Measurements from ENCODE around the gene TDRD9.

TDRD9 gene

DNA sequence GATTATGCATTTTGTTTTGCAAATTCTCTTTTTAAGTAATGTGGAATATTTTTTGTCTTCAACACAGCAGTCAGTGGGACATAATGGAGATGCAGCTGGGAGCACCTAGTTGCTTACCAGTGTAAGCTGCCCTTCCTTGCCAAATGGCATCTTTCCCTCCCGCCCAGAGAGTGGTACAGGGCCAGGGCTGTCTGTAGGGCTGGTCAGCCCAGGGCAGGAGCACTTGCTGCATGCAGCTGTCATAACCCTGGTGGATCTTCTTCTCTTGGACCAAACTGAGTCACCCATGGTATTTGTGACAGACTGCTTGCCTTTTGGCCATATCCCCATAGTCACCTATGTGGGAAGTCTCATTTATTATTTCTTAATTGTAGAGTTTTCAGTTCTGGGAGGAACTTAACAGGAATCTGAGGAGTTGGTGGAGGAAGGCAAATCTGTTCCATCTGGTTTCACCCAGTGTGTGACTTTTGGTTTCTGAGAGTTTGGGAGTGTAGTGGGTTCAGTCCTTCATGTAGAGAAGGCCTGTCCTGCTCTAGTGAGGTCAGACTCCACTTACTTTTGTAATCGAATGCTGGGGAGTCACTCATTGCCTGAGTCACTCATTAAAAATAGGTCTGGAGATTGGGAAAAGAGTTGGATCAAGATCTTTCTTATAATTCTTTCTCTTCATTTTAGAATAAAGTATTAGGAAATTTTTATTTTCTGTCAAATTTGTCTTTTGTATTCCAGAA, 95.2 kb downstream of the TDRD9 start:
- DNase-seq (ENCODE audit: low read depth in 2 of 2): no peak

GRCh38 chr14:104025534-104025933, 97.3 kb downstream of the TDRD9 start:
- DNase-seq (ENCODE audit: low read depth in 2 of 2): no peak

- no peak for DNase-seq (ENCODE audit: low read depth in 2 of 2)
These were observed 97.8 kb downstream of the TDRD9 start for GRCh38 chr14:104026024-104026423.

- no peak for DNase-seq (ENCODE audit: low read depth in 2 of 2)
These were observed 102.7 kb downstream of the TDRD9 start for GRCh38 chr14:104030958-104031357.

GRCh38 chr14:104031384-104031783, 103.1 kb downstream of the TDRD9 start:
- no peak for DNase-seq (ENCODE audit: low read depth in 2 of 2)

GRCh38 chr14:104034976-104035699, 106.9 kb downstream of the TDRD9 start:
- no peak for DNase-seq (ENCODE audit: low read depth in 2 of 2)

GRCh38 chr14:104036212-104036611, 108.0 kb downstream of the TDRD9 start:
- DNase-seq (ENCODE audit: low read depth in 2 of 2): no peak

GRCh38 chr14:104037074-104037473, 108.8 kb downstream of the TDRD9 start:
- DNase-seq (ENCODE audit: low read depth in 2 of 2): no peak

- no peak for DNase-seq (ENCODE audit: low read depth in 2 of 2)
These were observed 109.6 kb downstream of the TDRD9 start for GRCh38 chr14:104037903-104038302.

DNA sequence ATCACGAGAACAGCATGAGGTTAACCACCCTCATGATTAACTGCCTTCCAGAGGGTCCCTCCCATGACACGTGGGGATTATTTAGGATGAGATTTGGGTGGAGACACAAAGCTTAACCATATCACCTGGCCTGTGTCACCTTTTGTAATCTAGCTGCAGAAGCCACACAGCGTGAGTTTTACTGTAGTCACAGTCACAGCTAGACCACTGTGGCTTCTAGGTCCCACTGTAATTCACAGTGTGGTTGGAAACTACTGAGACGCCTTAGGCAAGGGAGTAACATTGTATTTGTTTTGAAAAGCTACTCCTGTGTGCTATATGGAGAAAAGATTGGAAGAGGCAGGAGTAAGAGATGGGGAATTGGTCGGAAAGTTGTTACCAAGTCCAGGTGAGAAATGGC, 111.0 kb downstream of the TDRD9 start:
- DNase-seq (ENCODE audit: low read depth in 2 of 2): no peak

GRCh38 chr14:104040539-104040938, 112.3 kb downstream of the TDRD9 start:
- no peak for DNase-seq (ENCODE audit: low read depth in 2 of 2)

DNA sequence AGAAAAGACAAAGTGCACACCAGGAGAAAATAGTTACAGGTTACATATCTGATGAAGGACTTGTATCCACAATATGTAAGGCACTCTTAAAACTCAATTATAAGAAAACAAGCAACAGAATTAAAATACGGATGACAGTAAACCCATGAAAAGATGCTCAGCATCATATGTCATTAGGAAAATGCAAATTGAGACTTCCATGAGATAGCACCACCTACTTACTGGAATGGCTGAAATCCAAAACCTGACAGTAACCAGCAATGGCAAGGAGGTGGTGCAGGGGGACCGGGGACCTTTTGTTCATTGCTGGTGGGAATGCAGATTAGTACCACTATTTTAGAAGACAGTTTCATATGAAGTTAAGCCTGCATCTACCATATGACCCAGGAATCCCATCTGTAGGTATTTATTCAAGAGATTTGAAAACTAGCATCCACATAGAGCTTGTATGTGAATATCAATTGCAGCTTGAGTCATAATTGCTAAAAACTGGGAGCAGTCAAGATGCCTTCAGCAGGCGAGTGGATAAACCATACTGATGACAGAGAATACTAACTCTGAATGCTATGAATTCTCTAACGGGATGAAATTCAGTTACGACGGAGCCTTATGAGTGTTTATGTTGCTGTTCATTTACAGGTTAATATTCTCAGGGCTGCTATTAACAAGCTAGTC, 113.3 kb downstream of the TDRD9 start:
- DNase-seq (ENCODE audit: low read depth in 2 of 2): no peak

DNA sequence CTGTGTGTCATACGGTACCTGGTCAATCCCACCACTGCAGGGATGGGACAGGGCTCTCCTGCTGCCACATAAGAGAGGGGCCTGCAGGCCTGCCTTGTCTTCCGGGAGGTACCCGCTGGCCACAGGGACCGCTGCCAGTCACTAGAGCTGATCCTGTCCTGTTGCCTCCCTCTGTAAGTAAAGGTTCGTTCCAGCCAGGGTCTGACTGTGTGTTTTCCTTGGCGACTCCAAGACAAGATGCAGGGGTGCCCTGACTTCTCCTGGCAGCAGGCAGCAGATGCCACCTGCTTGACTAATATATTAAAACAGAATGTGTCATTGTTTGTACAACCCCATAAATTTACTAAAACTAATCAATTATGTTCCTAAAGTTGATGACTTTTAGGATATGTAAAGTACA, 115.8 kb downstream of the TDRD9 start:
- DNase-seq (ENCODE audit: low read depth in 2 of 2): no peak

GRCh38 chr14:104047761-104048160, 119.5 kb downstream of the TDRD9 start:
- DNase-seq (ENCODE audit: low read depth in 2 of 2): no peak

GRCh38 chr14:104048758-104049507, 120.7 kb downstream of the TDRD9 start:
- no peak for DNase-seq (ENCODE audit: low read depth in 2 of 2)

DNA sequence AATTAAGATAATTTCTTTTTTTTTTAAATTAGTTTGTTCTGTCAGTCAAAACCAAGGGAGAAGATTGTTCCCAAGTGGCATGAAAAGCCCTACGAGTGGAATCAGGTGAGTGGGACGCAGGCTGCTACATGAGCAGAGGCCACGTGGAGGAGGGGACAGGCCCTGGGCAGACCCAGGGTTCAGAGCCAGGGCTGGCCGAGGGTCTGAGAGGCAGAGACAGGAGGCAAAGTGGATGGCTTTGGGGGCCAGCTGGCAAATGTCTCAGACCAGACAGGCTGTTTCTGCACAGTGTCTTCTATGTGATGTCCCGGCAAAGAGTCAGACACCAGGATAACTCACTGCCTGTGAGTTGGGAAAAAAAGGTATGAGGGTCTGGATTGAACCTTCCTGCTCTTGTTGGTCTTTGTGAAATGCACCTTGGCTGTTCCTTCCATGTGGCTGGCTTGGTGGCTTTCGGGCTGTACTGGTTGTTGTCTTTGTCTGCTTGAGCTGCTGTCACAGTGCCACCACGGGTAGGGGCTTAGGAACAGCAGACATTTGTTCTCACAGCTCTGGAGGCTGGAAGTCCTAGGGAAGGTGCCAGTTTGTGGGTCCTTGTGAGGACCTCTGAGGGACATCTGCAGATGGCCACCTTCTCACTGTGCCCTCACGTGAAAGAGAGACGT, 121.5 kb downstream of the TDRD9 start:
- no peak for DNase-seq (ENCODE audit: low read depth in 2 of 2)

- no peak for DNase-seq (ENCODE audit: low read depth in 2 of 2)
These were observed 123.0 kb downstream of the TDRD9 start for GRCh38 chr14:104051092-104051813.

DNA sequence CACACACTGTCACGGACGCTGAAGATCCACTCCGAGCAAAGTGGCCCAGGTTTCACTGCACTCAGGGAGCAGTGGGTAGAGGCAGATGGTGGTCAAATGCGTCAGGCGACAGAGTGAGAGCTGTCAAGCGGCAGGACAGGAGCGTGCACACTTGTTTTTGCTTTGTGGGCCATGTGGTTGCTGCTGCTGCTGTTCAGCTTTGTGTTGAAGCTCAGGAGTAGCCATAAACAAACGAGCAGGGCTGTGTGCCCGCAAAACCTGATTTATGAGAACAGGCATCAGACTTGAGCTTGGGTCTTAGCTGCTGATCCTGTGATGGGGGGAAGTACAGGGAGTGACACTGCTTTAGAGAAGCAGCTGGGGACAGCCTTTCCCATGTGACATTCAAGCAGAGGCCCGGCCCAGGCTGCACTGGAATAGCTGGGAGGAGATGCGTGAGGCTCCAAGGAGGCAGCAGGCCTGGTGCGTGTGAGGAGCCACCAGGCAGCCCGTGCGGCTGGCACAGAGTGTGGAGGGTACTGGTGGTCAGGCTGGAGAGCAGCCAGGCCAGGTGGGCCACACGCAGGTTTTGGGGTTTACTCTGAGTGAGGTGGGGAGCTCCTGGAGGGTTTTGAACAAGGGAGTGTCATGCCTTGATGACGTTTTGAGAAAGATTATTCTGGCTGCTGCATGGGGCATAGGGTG, 126.1 kb downstream of the TDRD9 start:
- no peak for DNase-seq (ENCODE audit: low read depth in 2 of 2)

DNA sequence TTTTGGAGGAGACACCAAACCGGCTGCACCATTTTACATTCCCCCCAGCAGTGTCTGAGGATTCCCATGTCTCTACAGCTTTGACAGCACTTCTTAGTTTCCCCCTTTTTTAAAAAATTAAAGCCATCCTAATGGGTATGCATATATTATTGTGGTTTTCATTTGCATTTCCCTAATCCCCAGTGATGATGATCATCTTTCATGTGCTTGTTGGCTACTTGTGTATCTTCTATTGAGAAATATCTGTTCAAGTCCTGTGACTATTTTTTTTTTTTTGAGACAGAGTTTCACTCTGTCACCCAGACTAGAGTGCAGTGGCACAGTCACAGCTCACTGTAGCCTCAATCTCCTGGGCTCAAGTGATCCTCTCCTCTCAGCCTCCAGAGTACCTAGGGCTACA, 134.0 kb downstream of the TDRD9 start:
- no peak for DNase-seq (ENCODE audit: low read depth in 2 of 2)

GRCh38 chr14:104064003-104064402, 135.7 kb downstream of the TDRD9 start:
- DNase-seq (ENCODE audit: low read depth in 2 of 2): no peak

Measured in stimulated activated CD4-positive, alpha-beta T cell treated with anti-CD3 and anti-CD28 coated beads, Interleukin-1b, Interleukin-23, amount 100 ng/mL, for 1 hour (primary cell).